Cardiac muscle cell (in vitro differentiated cells and primary cell): ENCODE results near the gene RPS13. TPM values are rescaled to one million over a fixed set of nuclear protein-coding genes. Genes with fewer than 3 reads are reported as not detected.
"Not testable (repeated sequence)": the region's sequence is repeated elsewhere in the genome, so short reads cannot be mapped to it uniquely, and the experiment has no call there.

Source experiments
- DNase-seq, 2 donors: peaks; one replicate each; pipeline versions ENCODE4 v3.0.0 to v3.0.0-alpha.2; 2010 to 2017; ENCODE audit warnings: low read depth in 1 of 2, low spot score in 1 of 2
- H3K27ac ChIP-seq: fragments of 200-600 bp; sonication (generic); 2 replicates; pipeline ENCODE4 v1.5.1; 2016
- H3K27me3 ChIP-seq: fragments of 200-600 bp; sonication (generic); 2 replicates; pipeline ENCODE4 v1.6.0; 2016; ENCODE audit warnings: control low read depth
- H3K36me3 ChIP-seq: fragments of 200-600 bp; sonication (generic); 2 replicates; pipeline ENCODE4 v1.5.1; 2016; ENCODE audit warnings: control low read depth
- H3K4me1 ChIP-seq: fragments of 200-600 bp; sonication (generic); 2 replicates; pipeline ENCODE4 v1.8.1; 2017; ENCODE audit warnings: low read depth, mild to moderate bottlenecking, mixed run types
- H3K4me3 ChIP-seq: fragments of 200-600 bp; sonication (generic); 2 replicates; pipeline ENCODE4 v1.5.1; 2016; ENCODE audit warnings: mild to moderate bottlenecking
- H3K9me3 ChIP-seq: fragments of 200-600 bp; sonication (generic); 2 replicates; pipeline ENCODE4 v1.5.1; 2017; ENCODE audit warnings: low read depth, mild to moderate bottlenecking, control low read depth
- CTCF ChIP-seq: IDR thresholded peaks from 2 replicates; pipeline ENCODE4 v1.5.1; 2012; ENCODE audit warnings: low read depth, mild to moderate bottlenecking, low read length
- polyA plus RNA-seq: library from polyadenylated mRNA; unstranded; fragments of >200 nt; fragmentation: Nextera tagmentation; extraction: Ambion mirVana; gene quantifications from 2 replicates; pipeline ENCODE4 v1.2.1, GENCODE V29; 2016
- total RNA-seq: library from RNA; depleted of rRNA; stranded (reverse); fragments of >200 nt; gene quantifications from 2 replicates; pipeline ENCODE4 v1.2.3, GENCODE V29; 2016

The RPS13 gene
- total and polyA plus RNA-seq, 2 experiments from 2014 or later = 619 to 623 TPM

- Histone ChIP-seq H3K36me3 (peaks cover 69% of the 10 kb centered on the region), H3K27me3 (no peaks in the 10 kb centered on the region), H3K4me1 (no peaks in the 10 kb centered on the region), H3K4me3 (no peak overlapping the region), H3K9me3 (no peaks in the 10 kb centered on the region), H3K27ac (no peak overlapping the region)
- TF ChIP-seq CTCF = no peak
- no peak for DNase-seq
Measured at GRCh38 chr11:17102462-17102861, 25.0 kb upstream of the RPS13 start.

GRCh38 chr11:17098658-17099057 lies 21.2 kb upstream of the RPS13 start:
- TF ChIP-seq CTCF = no peak
- Histone ChIP-seq H3K4me1 (no peaks in the 10 kb centered on the region), H3K4me3 (no peak overlapping the region), H3K9me3 (no peaks in the 10 kb centered on the region), H3K27ac (no peak overlapping the region), H3K36me3 (peaks cover 67% of the 10 kb centered on the region), H3K27me3 (no peaks in the 10 kb centered on the region)
- no peak for DNase-seq

GRCh38 chr11:17098038-17098437 lies 20.6 kb upstream of the RPS13 start:
- no peak for TF ChIP-seq CTCF
- Histone ChIP-seq H3K27ac (no peak overlapping the region), H3K4me3 (no peak overlapping the region), H3K27me3 (no peaks in the 10 kb centered on the region), H3K9me3 (no peaks in the 10 kb centered on the region), H3K4me1 (no peaks in the 10 kb centered on the region), H3K36me3 (peaks cover 68% of the 10 kb centered on the region)
- DNase-seq = no peak

GRCh38 chr11:17085976-17086375 lies 8.5 kb upstream of the RPS13 start:
- H3K9me3 ChIP-seq, DNase-seq, H3K4me3 ChIP-seq, H3K4me1 ChIP-seq, H3K27me3 ChIP-seq: not testable (repeated sequence)
- peak overlapping the region; percentile 48 for H3K27ac ChIP-seq
- H3K36me3 ChIP-seq = peaks cover 34% of the 10 kb centered on the region

- DNase-seq = peak in 1 of 2 donors; percentile 58
- no peaks in the 10 kb centered on the region for H3K27me3 ChIP-seq
- H3K4me3 ChIP-seq = peak overlapping the region; percentile 70
- peaks cover 7% of the 10 kb centered on the region for H3K4me1 ChIP-seq
- peaks cover 28% of the 10 kb centered on the region for H3K36me3 ChIP-seq
- no peaks in the 10 kb centered on the region for H3K9me3 ChIP-seq
- peak overlapping the region; percentile 92 for H3K27ac ChIP-seq
- TF ChIP-seq CTCF = no peak
Measured at GRCh38 chr11:17077240-17077519, 287 bp downstream of the RPS13 start.

GRCh38 chr11:17076517-17077239 lies 789 bp downstream of the RPS13 start:
- no peak for TF ChIP-seq CTCF
- peak; percentile 7 to 20 for DNase-seq

More at GRCh38 chr11:17076517-17077239, 789 bp downstream of the RPS13 start:
- H3K4me1 ChIP-seq = peaks cover 7% of the 10 kb centered on the region
- H3K27me3 ChIP-seq = no peaks in the 10 kb centered on the region
- peaks cover 28% of the 10 kb centered on the region for H3K36me3 ChIP-seq
- H3K9me3 ChIP-seq = no peaks in the 10 kb centered on the region
- H3K4me3 ChIP-seq = peak overlapping the region; percentile 70
- peak overlapping the region; percentile 92 for H3K27ac ChIP-seq
